Hepatocyte (in vitro differentiated cells): ENCODE data around the gene ADAMTS2. TPM values are rescaled to one million over a fixed set of nuclear protein-coding genes. Genes with fewer than 3 reads are reported as not detected.

Source experiments
- DNase-seq: peaks from one replicate; pipeline ENCODE4 v3.0.0-alpha.2; 2016; ENCODE audit warnings: low spot score
- H2AFZ ChIP-seq: fragments of 200-600 bp; sonication (generic); 2 replicates; pipeline ENCODE4 v1.6.0; 2016; ENCODE audit warnings: antibody characterized with exemption, mild to moderate bottlenecking
- H3K27ac ChIP-seq: fragments of 200-600 bp; sonication (generic); 2 replicates; pipeline ENCODE4 v1.5.1; 2016; ENCODE audit warnings: mild to moderate bottlenecking
- H3K27me3 ChIP-seq: fragments of 200-600 bp; sonication (generic); 2 replicates; pipeline ENCODE4 v1.6.1; 2016
- H3K36me3 ChIP-seq: fragments of 200-600 bp; sonication (generic); replicated peaks from 2 replicates; pipeline ENCODE4 v1.5.1; 2016; ENCODE audit warnings: low read depth; ENCODE audit not compliant: insufficient read depth
- H3K4me1 ChIP-seq: fragments of 200-600 bp; sonication (generic); 2 replicates; pipeline ENCODE4 v1.5.1; 2016; ENCODE audit warnings: mild to moderate bottlenecking, moderate library complexity; ENCODE audit not compliant: insufficient read depth
- H3K4me2 ChIP-seq: fragments of 200-600 bp; sonication (generic); 2 replicates; pipeline ENCODE4 v1.6.0; 2016
- H3K4me3 ChIP-seq: fragments of 200-600 bp; sonication (generic); 2 replicates; pipeline ENCODE4 v1.5.1; 2016; ENCODE audit warnings: mild to moderate bottlenecking
- H3K79me2 ChIP-seq: fragments of 200-600 bp; sonication (generic); 2 replicates; pipeline ENCODE4 v1.6.0; 2017; ENCODE audit warnings: mild to moderate bottlenecking
- H3K9me2 ChIP-seq: fragments of 200-600 bp; sonication (generic); replicated peaks from 2 replicates; pipeline ENCODE4 v1.6.0; 2017; ENCODE audit warnings: mild to moderate bottlenecking; ENCODE audit not compliant: insufficient read depth
- H3K9me3 ChIP-seq: fragments of 200-600 bp; sonication (generic); 2 replicates; pipeline ENCODE4 v1.5.1; 2016; ENCODE audit warnings: low read depth, mild to moderate bottlenecking
- H4K20me1 ChIP-seq: fragments of 200-600 bp; sonication (generic); 2 replicates; pipeline ENCODE4 v1.6.0; 2016; ENCODE audit warnings: mild to moderate bottlenecking; ENCODE audit not compliant: insufficient read depth, poor library complexity, severe bottlenecking
- CTCF ChIP-seq: fragments of 200-600 bp; sonication (generic); IDR thresholded peaks from 2 replicates; pipeline ENCODE4 v1.5.1; 2016; ENCODE audit warnings: antibody characterized with exemption, mild to moderate bottlenecking; ENCODE audit not compliant: poor library complexity
- EZH2 ChIP-seq: fragments of 200-600 bp; sonication (generic); IDR thresholded peaks from 2 replicates; pipeline ENCODE4 v1.6.1; 2016; ENCODE audit warnings: antibody characterized with exemption, mild to moderate bottlenecking, borderline replicate concordance
- EZH2phosphoT487 ChIP-seq: fragments of 200-600 bp; sonication (generic); IDR thresholded peaks from one replicate; pipeline ENCODE4 v1.6.1; 2018; ENCODE audit warnings: antibody characterized with exemption, mild to moderate bottlenecking, low read depth, moderate library complexity; ENCODE audit not compliant: unreplicated experiment, severe bottlenecking
- WGBS: methylation state at CpG from one replicate; pipeline ENCODE4 v1.1.6; 2016; ENCODE audit warnings: low lambda C conversion rate; ENCODE audit errors: missing lambda C conversion rate; 5-methylcytosine and 5-hydroxymethylcytosine counted together
- polyA plus RNA-seq: library from polyadenylated mRNA; unstranded; fragments of >200 nt; fragmentation: Nextera tagmentation; extraction: Ambion mirVana; gene quantifications from 2 replicates; pipeline ENCODE4 v1.2.1, GENCODE V29; 2016
- total RNA-seq: library from RNA; depleted of rRNA; stranded (reverse); fragments of >200 nt; gene quantifications from 2 replicates; pipeline ENCODE4 v1.2.3, GENCODE V29; 2014

Gene ADAMTS2
- total and polyA plus RNA-seq, 2 experiments from 2014 or later, result 55.4 to 78.8 TPM

GRCh38 chr5:179139111-179139935 lies 205.9 kb downstream of the ADAMTS2 start:
- WGBS, result 85% methylated on average over 20 of the region's 26 CpGs
- Histone ChIP-seq H3K4me1 (peaks cover 5% of the 10 kb centered on the region), H3K4me2 (no peak overlapping the region), H3K9me2 (no peaks in the 10 kb centered on the region), H3K27ac (no peak overlapping the region), H4K20me1 (no peaks in the 10 kb centered on the region), H3K4me3 (no peak overlapping the region), H2AFZ (no peak overlapping the region), H3K79me2 (no peaks in the 10 kb centered on the region), H3K27me3 (no peaks in the 10 kb centered on the region), H3K36me3 (no peaks in the 10 kb centered on the region), H3K9me3 (no peaks in the 10 kb centered on the region)
- TF ChIP-seq EZH2 (no peak), EZH2phosphoT487 (no peak), CTCF (no peak)
- no peak for DNase-seq

GRCh38 chr5:179138568-179138925 lies 206.7 kb downstream of the ADAMTS2 start:
- TF ChIP-seq EZH2, result no peak
- no peaks in the 10 kb centered on the region for H3K36me3 ChIP-seq
- H3K4me1 ChIP-seq, result peaks cover 5% of the 10 kb centered on the region
- no peak overlapping the region for H2AFZ ChIP-seq
- no peak for DNase-seq
- no peaks in the 10 kb centered on the region for H3K9me2 ChIP-seq
- no peaks in the 10 kb centered on the region for H3K27me3 ChIP-seq
- H3K27ac ChIP-seq, result no peak overlapping the region
- no peaks in the 10 kb centered on the region for H4K20me1 ChIP-seq
- H3K4me3 ChIP-seq, result no peak overlapping the region
- no peaks in the 10 kb centered on the region for H3K9me3 ChIP-seq
- H3K79me2 ChIP-seq, result no peaks in the 10 kb centered on the region
- no peak overlapping the region for H3K4me2 ChIP-seq
- whole genome bisulfite sequencing, result 86% methylated on average over 22 of the region's 23 CpGs

- no peaks in the 10 kb centered on the region for H3K9me3 ChIP-seq
- H3K27ac ChIP-seq, result no peak overlapping the region
- no peaks in the 10 kb centered on the region for H3K9me2 ChIP-seq
- H3K36me3 ChIP-seq, result no peaks in the 10 kb centered on the region
- no peaks in the 10 kb centered on the region for H3K79me2 ChIP-seq
- no peak overlapping the region for H3K4me3 ChIP-seq
- H2AFZ ChIP-seq, result no peak overlapping the region
- H3K27me3 ChIP-seq, result no peaks in the 10 kb centered on the region
- no peaks in the 10 kb centered on the region for H4K20me1 ChIP-seq
- no peak overlapping the region for H3K4me2 ChIP-seq
- TF ChIP-seq EZH2phosphoT487, result no peak
- TF ChIP-seq CTCF, result no peak
- no peak for TF ChIP-seq EZH2
- 89% methylated on average over 33 of the region's 33 CpGs for WGBS
- DNase-seq, result no peak
- peaks cover under 1% of the 10 kb centered on the region for H3K4me1 ChIP-seq
These were observed 207.4 kb downstream of the ADAMTS2 start for GRCh38 chr5:179137643-179138567.
